Gastrocnemius medialis (tissue), 4 donors: ENCODE measurements around the gene HSPA9. TPM values are rescaled to one million over a fixed set of nuclear protein-coding genes. Genes with fewer than 3 reads are reported as not detected.

Experiments used
- ATAC-seq, 2 donors: fragments of 150-250 bp; one replicate each; pipeline ENCODE4 v1.9.1; 2016
- DNase-seq, 2 donors: peaks; one replicate each; pipeline ENCODE4 v3.0.0-alpha.2; 2019
- H3K27ac ChIP-seq, 4 donors: fragments of 200-600 bp; sonication (generic); 1 replicate in 1 of 4; 2 replicates in 3 of 4; pipeline ENCODE4 v1.5.1; 2016 to 2018; ENCODE audit warnings: mild to moderate bottlenecking in 2 of 4, moderate library complexity in 1 of 4
- H3K27me3 ChIP-seq, 3 donors: fragments of 200-600 bp; sonication (generic) in 2 of 3; 1 replicate in 1 of 3; 2 replicates in 2 of 3; pipeline versions ENCODE4 v1.5.1 to v1.6.0; 2016 to 2019; ENCODE audit warnings: mild to moderate bottlenecking in 1 of 3, moderate library complexity in 1 of 3
- H3K36me3 ChIP-seq, 2 donors: fragments of 200-600 bp; sonication (generic) in 1 of 2; one replicate each; pipeline ENCODE4 v1.5.1; 2017 to 2018
- H3K4me1 ChIP-seq, 2 donors: fragments of 200-600 bp; sonication (generic) in 1 of 2; one replicate each; pipeline ENCODE4 v1.5.1; 2016 to 2017; ENCODE audit warnings: mild to moderate bottlenecking in 2 of 2
- H3K4me3 ChIP-seq, 4 donors: fragments of 200-600 bp; sonication (generic) in 3 of 4; 1 replicate in 1 of 4; 2 replicates in 3 of 4; pipeline ENCODE4 v1.5.1; 2016 to 2019; ENCODE audit warnings: mild to moderate bottlenecking in 2 of 4
- H3K9me3 ChIP-seq, 3 donors: fragments of 200-600 bp; sonication (generic) in 2 of 3; 1 replicate in 1 of 3; 2 replicates in 2 of 3; pipeline ENCODE4 v1.5.1; 2016 to 2019
- POLR2A ChIP-seq, 2 donors: fragments of 450-650 bp; IDR thresholded peaks; one replicate each; pipeline ENCODE4 v1.6.1; 2017; ENCODE audit warnings: antibody characterized with exemption in 2 of 2, mild to moderate bottlenecking in 2 of 2, moderate library complexity in 2 of 2
- in situ Hi-C, 4 donors: fragments of 200-750 bp; cut with MboI; loops; one replicate each; pipeline versions ENCODE4 v1.15.0 to v1.8.0; 2017; ENCODE audit warnings: low sequenced_read_pairs in 4 of 4
- intact Hi-C: fragments of 100-400 bp; cut with DNase I; formaldehyde crosslinking; loops from one replicate; pipeline ENCODE4 v1.15.1; 2023; ENCODE audit warnings: low total_unique reads
- total RNA-seq, 4 donors: library from RNA; depleted of rRNA; stranded (reverse); fragments of >200 nt; gene quantifications; one replicate each; pipeline versions ENCODE4 v1.1.0 to v1.2.3, GENCODE V29; 2016
- TF ChIP-seq, protein P1 (sequence below), 5 experiments: fragments of 450-650 bp in 3 of 5; fragments of 200-600 bp in 2 of 5; sonication (generic) in 2 of 5; IDR thresholded peaks in 4 of 5; conservative IDR thresholded peaks in 1 of 5; 1 replicate in 4 of 5; 2 replicates in 1 of 5; pipeline ENCODE4 v1.5.1; 2016 to 2019; ENCODE audit warnings: antibody characterized with exemption in 5 of 5, mild to moderate bottlenecking in 3 of 5, moderate library complexity in 3 of 5

Gene HSPA9
- total RNA-seq, 4 donors from 2014 or later: 449 to 840 (median 569) TPM

DNA sequence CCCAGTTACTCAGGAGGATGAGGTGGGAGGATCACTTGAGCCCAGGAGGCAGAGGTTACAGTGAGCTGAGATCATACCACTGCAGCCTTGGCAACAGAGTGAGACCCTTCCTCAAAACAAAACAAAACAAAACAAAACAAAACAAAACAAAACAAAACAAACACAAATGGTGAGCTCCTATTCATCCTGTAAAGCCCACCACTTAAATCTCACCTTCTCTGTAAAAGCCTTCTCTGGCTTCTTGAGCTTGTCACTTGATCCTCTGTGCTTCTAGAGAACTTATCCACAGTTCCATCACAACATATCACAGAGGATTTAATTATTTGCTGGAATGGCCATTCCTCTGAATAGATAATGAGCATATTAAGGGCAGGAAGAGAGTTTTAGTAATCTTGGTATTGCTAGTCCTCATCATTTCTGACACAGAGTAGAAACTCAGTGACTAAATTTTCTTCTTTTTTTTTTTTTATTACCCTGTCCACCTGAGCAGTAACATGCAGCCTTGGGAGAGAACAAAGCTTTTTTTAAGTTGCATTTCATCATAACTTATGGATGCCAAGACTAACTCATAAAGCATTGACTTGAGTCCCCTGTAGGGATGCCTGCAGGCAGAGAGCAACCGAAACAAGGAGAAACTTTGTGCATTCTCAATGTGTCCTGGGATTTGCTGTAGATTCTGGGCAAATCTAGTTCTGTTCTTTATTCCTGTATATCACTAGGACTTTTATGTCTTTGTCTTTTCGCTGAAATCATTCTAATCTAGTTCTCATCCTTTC lies 13.0 kb upstream of the HSPA9 start:
- intact Hi-C loops: no loop called here

DNA sequence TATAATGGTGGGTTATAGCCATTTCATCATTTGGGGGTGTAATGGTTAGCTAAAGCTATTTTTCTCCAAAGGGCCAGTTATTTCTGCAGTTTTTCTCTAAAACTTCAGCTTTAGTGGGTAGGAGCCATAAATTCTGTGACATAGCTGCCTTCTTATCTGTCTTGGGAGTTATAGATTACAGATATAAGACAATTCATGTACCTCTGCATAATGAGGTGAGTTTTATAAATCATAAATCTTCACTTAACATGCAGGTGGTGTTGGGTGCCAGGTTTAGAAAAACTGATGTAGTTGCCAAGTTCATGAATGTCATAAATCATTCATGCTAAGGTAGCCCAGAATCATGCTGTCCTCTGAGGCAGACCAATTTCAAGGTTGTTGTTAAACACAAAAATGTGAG lies 10.0 kb upstream of the HSPA9 start:
- DNase-seq: no peak
- Histone ChIP-seq H3K27me3 (no peaks in the 10 kb centered on the region), H3K36me3 (no peaks in the 10 kb centered on the region), H3K4me1 (no peaks in the 10 kb centered on the region), H3K9me3 (no peaks in the 10 kb centered on the region), H3K27ac (no peak overlapping the region), H3K4me3 (no peak overlapping the region)
- in situ Hi-C loops (loop anchor here in 2 of 4 donors (25.0 kb wide), 1 partner anchor 677 kb away; no protein-coding TSS in a partner anchor), intact Hi-C loops (no loop called here)
- TF ChIP-seq, protein P1, sequence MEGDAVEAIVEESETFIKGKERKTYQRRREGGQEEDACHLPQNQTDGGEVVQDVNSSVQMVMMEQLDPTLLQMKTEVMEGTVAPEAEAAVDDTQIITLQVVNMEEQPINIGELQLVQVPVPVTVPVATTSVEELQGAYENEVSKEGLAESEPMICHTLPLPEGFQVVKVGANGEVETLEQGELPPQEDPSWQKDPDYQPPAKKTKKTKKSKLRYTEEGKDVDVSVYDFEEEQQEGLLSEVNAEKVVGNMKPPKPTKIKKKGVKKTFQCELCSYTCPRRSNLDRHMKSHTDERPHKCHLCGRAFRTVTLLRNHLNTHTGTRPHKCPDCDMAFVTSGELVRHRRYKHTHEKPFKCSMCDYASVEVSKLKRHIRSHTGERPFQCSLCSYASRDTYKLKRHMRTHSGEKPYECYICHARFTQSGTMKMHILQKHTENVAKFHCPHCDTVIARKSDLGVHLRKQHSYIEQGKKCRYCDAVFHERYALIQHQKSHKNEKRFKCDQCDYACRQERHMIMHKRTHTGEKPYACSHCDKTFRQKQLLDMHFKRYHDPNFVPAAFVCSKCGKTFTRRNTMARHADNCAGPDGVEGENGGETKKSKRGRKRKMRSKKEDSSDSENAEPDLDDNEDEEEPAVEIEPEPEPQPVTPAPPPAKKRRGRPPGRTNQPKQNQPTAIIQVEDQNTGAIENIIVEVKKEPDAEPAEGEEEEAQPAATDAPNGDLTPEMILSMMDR (IDR thresholded peaks at IDR 0.05 in 4 of 5, conservative IDR thresholded peaks at IDR 0.05 in 1 of 5): no peak
- no peak for TF ChIP-seq POLR2A (IDR thresholded peaks at IDR 0.05)
- no peak for ATAC-seq

More for the DNA sequence above, 13.0 kb upstream of the HSPA9 start:
- no peak overlapping the region for H3K27ac ChIP-seq
- H3K36me3 ChIP-seq: no peaks in the 10 kb centered on the region
- no peak overlapping the region for H3K4me3 ChIP-seq
- DNase-seq (no peak), ATAC-seq (no peak)
- no peaks in the 10 kb centered on the region for H3K4me1 ChIP-seq
- no peaks in the 10 kb centered on the region for H3K9me3 ChIP-seq
- in situ Hi-C loops: loop anchor here in 2 of 4 donors (25.0 kb wide), 1 partner anchor 674 kb away; no protein-coding TSS in a partner anchor
- no peak for TF ChIP-seq POLR2A (IDR thresholded peaks at IDR 0.05)
- TF ChIP-seq, protein P1 (IDR thresholded peaks at IDR 0.05 in 4 of 5, conservative IDR thresholded peaks at IDR 0.05 in 1 of 5): no peak
- no peaks in the 10 kb centered on the region for H3K27me3 ChIP-seq

DNA sequence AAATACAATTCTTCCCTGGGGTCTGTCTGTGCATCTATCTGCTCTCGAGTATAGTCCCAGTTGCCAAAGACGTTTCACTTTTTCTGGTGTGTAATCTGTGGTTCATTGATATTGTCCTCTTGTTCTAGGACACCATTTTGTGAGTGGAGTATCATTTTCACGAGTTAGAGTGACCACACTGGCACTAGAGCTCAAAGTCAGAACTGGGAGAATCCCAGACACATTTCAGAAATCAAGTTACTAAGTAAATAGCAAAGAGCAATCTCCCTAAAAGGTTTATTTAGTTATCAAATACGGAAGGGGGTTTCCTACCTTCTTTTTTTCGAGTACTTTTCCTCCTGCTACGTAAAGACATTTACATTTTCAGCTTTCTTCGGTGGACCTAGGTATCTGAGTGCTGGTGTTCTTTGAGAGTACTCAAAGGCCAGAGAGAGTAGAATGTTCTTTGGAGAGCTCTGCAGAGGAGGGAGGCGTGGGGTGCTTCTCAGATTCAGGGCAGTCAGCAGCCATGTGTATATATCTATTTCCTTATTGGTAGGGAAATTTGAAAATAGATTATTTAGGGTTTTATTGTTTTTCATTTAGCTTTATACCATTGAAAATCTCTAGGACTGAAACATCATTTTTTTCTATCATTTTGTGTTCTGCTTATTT lies 8.9 kb upstream of the HSPA9 start:
- in situ Hi-C loops (loop anchor here in 2 of 4 donors (25.0 kb wide), 1 partner anchor 678 kb away; no protein-coding TSS in a partner anchor), intact Hi-C loops (no loop called here)
- no peak for TF ChIP-seq POLR2A (IDR thresholded peaks at IDR 0.05)
- TF ChIP-seq, protein P1 (IDR thresholded peaks at IDR 0.05 in 4 of 5, conservative IDR thresholded peaks at IDR 0.05 in 1 of 5): no peak

DNA sequence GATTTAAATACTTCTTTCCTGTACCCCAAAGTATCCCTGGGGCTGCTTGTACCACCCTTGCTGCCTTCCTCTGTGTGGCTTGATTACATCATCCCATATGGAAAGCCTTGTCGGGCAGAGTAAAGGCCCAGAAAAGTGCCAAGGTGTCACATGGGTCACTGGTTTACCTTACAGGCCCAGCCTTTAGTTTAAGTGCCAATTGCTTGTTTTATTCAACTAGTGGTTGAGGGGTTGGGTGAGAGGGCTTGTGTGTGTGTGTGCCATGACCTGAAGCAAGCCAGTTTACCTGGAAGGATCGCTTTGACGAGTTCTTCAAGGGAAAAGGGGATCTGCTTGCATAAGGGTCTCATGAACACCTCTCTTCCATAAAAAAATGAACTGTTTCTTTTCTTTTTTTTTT lies 7.8 kb upstream of the HSPA9 start:
- Histone ChIP-seq H3K4me1 (no peaks in the 10 kb centered on the region), H3K9me3 (no peaks in the 10 kb centered on the region), H3K4me3 (no peak overlapping the region), H3K27ac (no peak overlapping the region), H3K36me3 (no peaks in the 10 kb centered on the region), H3K27me3 (no peaks in the 10 kb centered on the region)
- in situ Hi-C loops (loop anchor here in 2 of 4 donors (25.0 kb wide), 1 partner anchor 679 kb away; no protein-coding TSS in a partner anchor), intact Hi-C loops (no loop called here)
- ATAC-seq: no peak
- no peak for DNase-seq
- TF ChIP-seq POLR2A (IDR thresholded peaks at IDR 0.05): no peak
- TF ChIP-seq, protein P1 (IDR thresholded peaks at IDR 0.05 in 4 of 5, conservative IDR thresholded peaks at IDR 0.05 in 1 of 5): no peak

More for the DNA sequence above, 8.9 kb upstream of the HSPA9 start:
- no peaks in the 10 kb centered on the region for H3K9me3 ChIP-seq
- no peaks in the 10 kb centered on the region for H3K36me3 ChIP-seq
- H3K27ac ChIP-seq: no peak overlapping the region
- no peak overlapping the region for H3K4me3 ChIP-seq
- no peaks in the 10 kb centered on the region for H3K27me3 ChIP-seq
- ATAC-seq: no peak
- no peak for DNase-seq
- H3K4me1 ChIP-seq: no peaks in the 10 kb centered on the region
